BJ (cell line): ENCODE results near the gene EPM2AIP1. TPM values are rescaled to one million over a fixed set of nuclear protein-coding genes. Genes with fewer than 3 reads are reported as not detected.

Experiments
- CTCF ChIA-PET: fragments of 350-600 bp; formaldehyde crosslinking; extraction: SDS; loops from one replicate; lab custom pipeline; 2021; ENCODE audit warnings: antibody characterized with exemption, inconsistent platforms; lab: Yijun Ruan, JAX
- POLR2A ChIA-PET: fragments of 300-600 bp; sonication (Branson Sonifier 250); formaldehyde crosslinking; extraction: SDS; loops from one replicate; lab custom pipeline; 2021; ENCODE audit warnings: antibody characterized with exemption; lab: Charles Lee
- DNase-seq: peaks from one replicate; pipeline ENCODE4 v3.0.0-alpha.2; 2011; ENCODE audit warnings: low read depth
- H3K27me3 ChIP-seq: 2 replicates; pipeline ENCODE4 v1.6.0; 2011; ENCODE audit warnings: low read length; ENCODE audit not compliant: control insufficient read depth, insufficient read depth
- H3K36me3 ChIP-seq: 2 replicates; pipeline ENCODE4 v1.5.1; 2011; ENCODE audit warnings: low read length; ENCODE audit not compliant: control insufficient read depth, insufficient read depth
- H3K4me3 ChIP-seq: 2 replicates; pipeline ENCODE4 v1.5.1; 2011; ENCODE audit warnings: low read depth, mild to moderate bottlenecking, control low read depth, low read length
- polyA plus RNA-seq: library from polyadenylated mRNA; depleted of rRNA; stranded (reverse); fragments of >200 nt; gene quantifications from 2 replicates; pipeline ENCODE4 v1.2.3, GENCODE V29; 2011
- TF ChIP-seq, protein P1 (sequence below): IDR thresholded peaks from 2 replicates; pipeline ENCODE4 v1.5.1; 2011; ENCODE audit warnings: low read depth, mild to moderate bottlenecking, control low read depth, inconsistent platforms, low read length, moderate library complexity; ENCODE audit not compliant: insufficient read depth

EPM2AIP1 gene
- polyA plus RNA-seq, 1 experiment = 5.0 TPM

DNA sequence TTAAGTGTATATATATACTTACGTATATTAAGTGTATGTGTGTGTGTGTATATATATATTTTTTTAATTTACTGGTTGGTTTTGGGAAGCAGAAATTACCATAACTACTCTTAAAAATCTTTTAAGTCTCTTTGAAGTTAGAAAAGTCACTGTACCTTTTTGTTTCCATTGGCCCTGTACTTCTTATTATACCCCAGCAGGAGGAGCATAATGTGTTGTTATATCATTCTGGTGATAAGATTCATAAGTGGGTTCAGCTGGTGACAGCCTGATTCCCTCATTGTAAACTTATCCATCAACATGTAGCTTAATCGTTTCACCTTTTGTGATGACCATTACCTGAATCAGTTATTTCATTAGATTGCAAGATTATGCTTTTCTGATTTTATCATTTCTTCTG lies 31.2 kb upstream of the EPM2AIP1 start:
- CTCF ChIA-PET = interaction anchor here (0.7 to 2.8 kb wide), 9 partner anchors 8 to 290 kb away, joined by 3 to 23 read pairs (median 4); no protein-coding TSS in a partner anchor
- TF ChIP-seq, protein P1, sequence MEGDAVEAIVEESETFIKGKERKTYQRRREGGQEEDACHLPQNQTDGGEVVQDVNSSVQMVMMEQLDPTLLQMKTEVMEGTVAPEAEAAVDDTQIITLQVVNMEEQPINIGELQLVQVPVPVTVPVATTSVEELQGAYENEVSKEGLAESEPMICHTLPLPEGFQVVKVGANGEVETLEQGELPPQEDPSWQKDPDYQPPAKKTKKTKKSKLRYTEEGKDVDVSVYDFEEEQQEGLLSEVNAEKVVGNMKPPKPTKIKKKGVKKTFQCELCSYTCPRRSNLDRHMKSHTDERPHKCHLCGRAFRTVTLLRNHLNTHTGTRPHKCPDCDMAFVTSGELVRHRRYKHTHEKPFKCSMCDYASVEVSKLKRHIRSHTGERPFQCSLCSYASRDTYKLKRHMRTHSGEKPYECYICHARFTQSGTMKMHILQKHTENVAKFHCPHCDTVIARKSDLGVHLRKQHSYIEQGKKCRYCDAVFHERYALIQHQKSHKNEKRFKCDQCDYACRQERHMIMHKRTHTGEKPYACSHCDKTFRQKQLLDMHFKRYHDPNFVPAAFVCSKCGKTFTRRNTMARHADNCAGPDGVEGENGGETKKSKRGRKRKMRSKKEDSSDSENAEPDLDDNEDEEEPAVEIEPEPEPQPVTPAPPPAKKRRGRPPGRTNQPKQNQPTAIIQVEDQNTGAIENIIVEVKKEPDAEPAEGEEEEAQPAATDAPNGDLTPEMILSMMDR = peak; percentile 38
- DNase-seq = no peak
- Histone ChIP-seq H3K36me3 (peaks cover 11% of the 10 kb centered on the region), H3K4me3 (no peak overlapping the region), H3K27me3 (no peaks in the 10 kb centered on the region)
- POLR2A ChIA-PET = no interaction called here

DNA sequence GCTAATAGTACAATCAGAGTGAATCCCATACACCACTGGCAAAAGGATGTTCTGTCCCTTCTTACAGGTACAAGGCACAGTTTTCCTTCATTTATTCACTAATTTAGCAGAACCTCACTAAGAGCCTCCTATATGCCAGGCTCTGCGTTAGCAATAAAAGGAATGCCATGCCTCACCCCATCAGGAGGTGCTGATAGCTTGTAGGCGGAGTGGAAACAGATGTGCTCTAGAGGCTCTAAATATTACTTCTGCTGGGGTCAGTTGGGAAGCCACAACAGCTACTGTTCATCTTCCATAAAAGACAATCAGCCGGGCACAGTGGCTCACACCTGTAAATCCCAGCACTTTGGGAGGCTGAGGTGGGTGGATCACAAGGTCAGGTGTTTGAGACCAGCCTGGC lies 24.8 kb upstream of the EPM2AIP1 start:
- ChIA-PET CTCF (interaction anchor here (0.7 kb wide), 1 partner anchor 11 kb away, joined by 3 read pairs; no protein-coding TSS in a partner anchor), POLR2A (no interaction called here)
- Histone ChIP-seq H3K4me3 (no peak overlapping the region), H3K36me3 (peaks cover 14% of the 10 kb centered on the region), H3K27me3 (no peaks in the 10 kb centered on the region)
- TF ChIP-seq, protein P1 = no peak
- no peak for DNase-seq

DNA sequence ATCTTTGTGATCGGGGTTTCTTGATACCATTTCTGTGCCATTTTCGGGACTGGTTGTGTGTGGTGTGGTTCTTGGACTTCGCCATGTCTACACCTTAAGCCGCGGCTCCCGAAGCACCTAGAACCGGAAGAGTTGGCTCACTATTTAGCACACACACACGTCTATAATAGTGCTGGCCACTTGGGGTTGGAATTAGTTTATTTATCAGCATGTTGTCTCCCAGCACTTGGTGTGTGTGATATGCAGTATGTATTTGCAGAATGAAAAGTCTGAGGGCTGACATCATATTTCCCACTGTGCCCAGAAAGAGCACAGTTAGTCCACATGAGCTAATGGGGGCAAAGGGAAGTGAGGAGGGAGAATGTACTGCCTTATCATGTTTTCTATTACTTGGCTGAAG lies 24.0 kb upstream of the EPM2AIP1 start:
- TF ChIP-seq, protein P1 = no peak
- no peak overlapping the region for H3K4me3 ChIP-seq
- CTCF ChIA-PET = no interaction called here
- POLR2A ChIA-PET = no interaction called here
- DNase-seq = no peak
- H3K36me3 ChIP-seq = peaks cover 12% of the 10 kb centered on the region
- no peaks in the 10 kb centered on the region for H3K27me3 ChIP-seq

DNA sequence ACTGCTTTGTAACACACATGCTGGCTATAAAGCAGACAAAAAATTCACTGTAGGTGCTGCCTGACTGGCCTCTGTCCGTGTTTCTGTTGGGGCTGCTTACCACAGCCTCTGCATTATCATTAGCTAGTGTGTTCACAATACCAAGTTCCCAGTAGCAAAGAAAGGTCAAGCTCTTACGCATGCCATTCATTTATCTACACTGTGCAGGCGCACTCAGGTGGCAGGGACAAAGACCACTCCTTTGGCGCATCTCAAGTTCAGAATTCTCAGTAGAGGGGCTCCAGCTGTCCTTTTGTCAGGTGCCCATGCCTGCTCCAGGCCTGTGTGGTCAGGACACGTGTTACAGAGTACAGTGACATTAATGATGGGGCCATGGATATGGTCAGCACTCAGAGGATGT lies 22.7 kb upstream of the EPM2AIP1 start:
- H3K27me3 ChIP-seq = no peaks in the 10 kb centered on the region
- H3K36me3 ChIP-seq = peaks cover 11% of the 10 kb centered on the region
- CTCF ChIA-PET = interaction anchor here (1.6 kb wide), 1 partner anchor 9 kb away, joined by 5 read pairs; no protein-coding TSS in a partner anchor
- no peak overlapping the region for H3K4me3 ChIP-seq
- POLR2A ChIA-PET = no interaction called here
- no peak for DNase-seq
- TF ChIP-seq, protein P1 = no peak

DNA sequence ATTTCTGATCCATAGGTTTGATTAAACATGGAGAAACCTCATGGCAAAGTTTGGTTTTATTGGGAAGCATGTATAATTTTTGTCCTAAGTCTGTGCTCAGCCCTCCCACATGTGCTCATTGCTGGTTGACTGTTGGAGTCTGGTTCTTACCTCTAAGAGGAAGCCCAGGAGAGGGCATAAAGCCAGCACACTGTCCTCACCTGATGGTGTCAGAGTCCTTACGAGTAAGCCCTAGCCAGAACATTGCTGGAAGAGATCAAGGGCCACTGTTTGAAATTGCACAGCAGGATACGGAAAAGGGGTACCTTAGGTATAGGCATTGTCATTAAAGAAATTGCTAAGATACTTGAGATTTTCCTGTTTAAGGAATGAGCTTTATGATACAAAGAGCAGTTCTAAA lies 21.7 kb upstream of the EPM2AIP1 start:
- Histone ChIP-seq H3K36me3 (peaks cover 9% of the 10 kb centered on the region), H3K4me3 (no peak overlapping the region), H3K27me3 (no peaks in the 10 kb centered on the region)
- DNase-seq = no peak
- ChIA-PET POLR2A (no interaction called here), CTCF (no interaction called here)
- TF ChIP-seq, protein P1 = no peak
